CD4-positive, alpha-beta T cell treated with Interferon alpha-2 for 1 hour (primary cell): ENCODE results near the gene NCOA5.
A peak's percentile ranks its signal among the peaks of the same experiment; 100 is the strongest.

Experiments
- DNase-seq, 2 donors: peaks; one replicate each; pipeline ENCODE4 v3.0.0-alpha.2; 2020 to 2022

Gene NCOA5

GRCh38 chr20:46011631-46012482 lies 77.9 kb downstream of the NCOA5 start:
- DNase-seq = peak in 1 of 2 donors; percentile 41
